DND-41 (cell line): ENCODE measurements around the gene PTGS2.

Experiments used
- EZH2 ChIP-seq: IDR thresholded peaks from 3 replicates; pipeline ENCODE4 v1.6.1; 2012; ENCODE audit warnings: borderline replicate concordance, low read depth, mild to moderate bottlenecking, moderate library complexity, low read length, inconsistent platforms; ENCODE audit not compliant: severe bottlenecking
- TF ChIP-seq, protein P1 (sequence below): IDR thresholded peaks from 2 replicates; pipeline ENCODE4 v1.5.1; 2012; ENCODE audit warnings: borderline replicate concordance, low read length, moderate library complexity, mild to moderate bottlenecking; ENCODE audit not compliant: poor library complexity, severe bottlenecking; ENCODE audit errors: extremely low read depth

DNA sequence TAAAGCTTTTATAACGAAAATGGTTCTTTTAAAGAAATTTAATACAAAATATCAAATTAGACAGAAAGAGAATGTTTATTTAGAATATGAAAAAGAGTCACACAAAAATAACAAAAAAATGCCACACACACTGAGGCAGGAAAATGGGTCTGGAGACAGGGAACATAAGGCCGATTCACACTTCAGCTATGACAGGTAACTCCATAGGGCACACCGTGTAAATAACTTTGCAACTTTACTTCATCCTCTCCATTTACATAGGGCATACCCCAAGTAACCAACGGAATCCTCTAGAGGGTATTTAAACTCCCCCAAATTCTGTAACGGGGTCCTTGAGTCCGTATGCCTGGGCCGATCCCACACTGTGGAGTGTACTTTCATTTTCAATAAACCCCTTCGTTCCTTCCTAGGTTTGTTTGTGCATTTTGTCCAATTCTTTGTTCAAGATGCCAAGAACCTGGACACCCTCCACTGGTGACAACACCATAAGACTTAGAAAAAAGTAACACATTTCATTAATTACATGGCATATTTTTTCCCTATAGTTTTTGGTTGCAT lies 23.1 kb upstream of the PTGS2 start:
- TF ChIP-seq, protein P1, sequence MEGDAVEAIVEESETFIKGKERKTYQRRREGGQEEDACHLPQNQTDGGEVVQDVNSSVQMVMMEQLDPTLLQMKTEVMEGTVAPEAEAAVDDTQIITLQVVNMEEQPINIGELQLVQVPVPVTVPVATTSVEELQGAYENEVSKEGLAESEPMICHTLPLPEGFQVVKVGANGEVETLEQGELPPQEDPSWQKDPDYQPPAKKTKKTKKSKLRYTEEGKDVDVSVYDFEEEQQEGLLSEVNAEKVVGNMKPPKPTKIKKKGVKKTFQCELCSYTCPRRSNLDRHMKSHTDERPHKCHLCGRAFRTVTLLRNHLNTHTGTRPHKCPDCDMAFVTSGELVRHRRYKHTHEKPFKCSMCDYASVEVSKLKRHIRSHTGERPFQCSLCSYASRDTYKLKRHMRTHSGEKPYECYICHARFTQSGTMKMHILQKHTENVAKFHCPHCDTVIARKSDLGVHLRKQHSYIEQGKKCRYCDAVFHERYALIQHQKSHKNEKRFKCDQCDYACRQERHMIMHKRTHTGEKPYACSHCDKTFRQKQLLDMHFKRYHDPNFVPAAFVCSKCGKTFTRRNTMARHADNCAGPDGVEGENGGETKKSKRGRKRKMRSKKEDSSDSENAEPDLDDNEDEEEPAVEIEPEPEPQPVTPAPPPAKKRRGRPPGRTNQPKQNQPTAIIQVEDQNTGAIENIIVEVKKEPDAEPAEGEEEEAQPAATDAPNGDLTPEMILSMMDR = no peak
- TF ChIP-seq EZH2 = no peak
